Thyroid gland (tissue), 4 donors: ENCODE measurements around the gene GOLT1A. TPM values are rescaled to one million over a fixed set of nuclear protein-coding genes. Genes with fewer than 3 reads are reported as not detected.
A peak's percentile ranks its signal among the peaks of the same experiment; 100 is the strongest.

Experiments used
- DNase-seq, 2 donors: peaks; one replicate each; pipeline ENCODE4 v3.0.0-alpha.2; 2019
- H3K27ac ChIP-seq, 3 donors: fragments of 200-600 bp; sonication (generic); 1 replicate in 2 of 3; 2 replicates in 1 of 3; pipeline ENCODE4 v1.5.1; 2016 to 2019; ENCODE audit warnings: mild to moderate bottlenecking in 1 of 3, moderate library complexity in 1 of 3
- H3K27me3 ChIP-seq: fragments of 200-600 bp; sonication (generic); one replicate; pipeline ENCODE4 v1.5.1; 2019
- H3K36me3 ChIP-seq, 2 donors: fragments of 200-600 bp; sonication (generic); one replicate each; pipeline ENCODE4 v1.5.1; 2016 to 2019
- H3K4me1 ChIP-seq, 2 donors: fragments of 200-600 bp; sonication (generic); one replicate each; pipeline ENCODE4 v1.5.1; 2017 to 2019
- H3K4me3 ChIP-seq, 3 donors: fragments of 200-600 bp; sonication (generic); replicated peaks in 1 of 3; 1 replicate in 2 of 3; 2 replicates in 1 of 3; pipeline ENCODE4 v1.5.1; 2016; ENCODE audit warnings: mild to moderate bottlenecking in 1 of 3
- H3K9me3 ChIP-seq: fragments of 200-600 bp; sonication (generic); one replicate; pipeline ENCODE4 v1.5.1; 2017
- CTCF ChIP-seq, 6 experiments: fragments of 200-600 bp in 3 of 6; fragments of 450-650 bp in 3 of 6; sonication (generic) in 3 of 6; IDR thresholded peaks; one replicate each; pipeline ENCODE4 v1.5.1; 2016 to 2019; ENCODE audit warnings: antibody characterized with exemption in 6 of 6, mild to moderate bottlenecking in 2 of 6, inconsistent platforms in 1 of 6, moderate library complexity in 1 of 6
- POLR2A ChIP-seq, 2 donors: fragments of 450-650 bp; IDR thresholded peaks; one replicate each; pipeline ENCODE4 v1.6.1; 2017; ENCODE audit warnings: antibody characterized with exemption in 2 of 2, mild to moderate bottlenecking in 2 of 2, moderate library complexity in 1 of 2
- WGBS, 2 donors: methylation state at CpG; one replicate each; pipeline ENCODE4 v1.1.5; 2017; 5-methylcytosine and 5-hydroxymethylcytosine counted together
- intact Hi-C: fragments of 100-400 bp; cut with DNase I; formaldehyde crosslinking; loops from one replicate; pipeline ENCODE4 v1.15.1; 2023
- total RNA-seq, 4 donors: library from RNA; depleted of rRNA; stranded (reverse); fragments of >200 nt; gene quantifications; one replicate each; pipeline ENCODE4 v1.2.3, GENCODE V29; 2016

Gene GOLT1A
- total RNA-seq, 4 donors from 2014 or later = 0.45 TPM; not detected in 3

- Histone ChIP-seq H3K27me3 (no peaks in the 10 kb centered on the region), H3K9me3 (no peaks in the 10 kb centered on the region), H3K4me3 (no peak overlapping the region), H3K36me3 (no peaks in the 10 kb centered on the region), H3K27ac (no peak overlapping the region), H3K4me1 (peaks cover 0 to 7% of the 10 kb centered on the region in 2 donors)
- TF ChIP-seq POLR2A (IDR thresholded peaks at IDR 0.05) (no peak), CTCF (IDR thresholded peaks at IDR 0.05) (no peak)
- no peak for DNase-seq
- intact Hi-C loops = no loop called here
- WGBS, 2 donors = 76 to 84% methylated on average over 7 of the region's 7 CpGs
Measured at GRCh38 chr1:204191456-204191855, 22.3 kb downstream of the GOLT1A start.

GRCh38 chr1:204190212-204191211 lies 23.3 kb downstream of the GOLT1A start:
- H3K27me3 ChIP-seq = no peaks in the 10 kb centered on the region
- intact Hi-C loops = no loop called here
- TF ChIP-seq CTCF (IDR thresholded peaks at IDR 0.05) (no peak), POLR2A (IDR thresholded peaks at IDR 0.05) (no peak)
- WGBS, 2 donors = 30 to 50% methylated on average over 12 to 19 of the region's 44 CpGs
- H3K4me1 ChIP-seq = peaks cover 0 to 7% of the 10 kb centered on the region in 2 donors
- H3K9me3 ChIP-seq = no peaks in the 10 kb centered on the region
- H3K4me3 ChIP-seq = no peak overlapping the region
- no peak overlapping the region for H3K27ac ChIP-seq
- peak; percentile 3 to 7 for DNase-seq
- no peaks in the 10 kb centered on the region for H3K36me3 ChIP-seq

GRCh38 chr1:204188959-204189639 lies 24.7 kb downstream of the GOLT1A start:
- Histone ChIP-seq H3K4me3 (no peak overlapping the region), H3K4me1 (peaks cover 0 to 7% of the 10 kb centered on the region in 2 donors), H3K9me3 (no peaks in the 10 kb centered on the region), H3K36me3 (no peaks in the 10 kb centered on the region), H3K27ac (no peak overlapping the region), H3K27me3 (no peaks in the 10 kb centered on the region)
- no peak for TF ChIP-seq POLR2A (IDR thresholded peaks at IDR 0.05)
- TF ChIP-seq CTCF (IDR thresholded peaks at IDR 0.05) = no peak
- no peak for DNase-seq
- 81 to 91% methylated on average over 10 to 11 of the region's 11 CpGs for WGBS, 2 donors
- intact Hi-C loops = no loop called here

GRCh38 chr1:204186597-204186996 lies 27.2 kb downstream of the GOLT1A start:
- intact Hi-C loops = no loop called here
- no peaks in the 10 kb centered on the region for H3K27me3 ChIP-seq
- no peak overlapping the region for H3K27ac ChIP-seq
- no peak overlapping the region for H3K4me3 ChIP-seq
- WGBS, 2 donors = 77 to 84% methylated on average over 10 of the region's 10 CpGs
- DNase-seq = no peak
- peaks cover 0 to 7% of the 10 kb centered on the region in 2 donors for H3K4me1 ChIP-seq
- no peaks in the 10 kb centered on the region for H3K9me3 ChIP-seq
- no peak for TF ChIP-seq CTCF (IDR thresholded peaks at IDR 0.05)
- TF ChIP-seq POLR2A (IDR thresholded peaks at IDR 0.05) = no peak
- H3K36me3 ChIP-seq = no peaks in the 10 kb centered on the region
